ENCODE measurements around the gene C1orf105. TPM values are rescaled to one million over a fixed set of nuclear protein-coding genes. Genes with fewer than 3 reads are reported as not detected.

Gene C1orf105
- total RNA-seq, 1 donor from 2014 or later, result not detected

DNA sequence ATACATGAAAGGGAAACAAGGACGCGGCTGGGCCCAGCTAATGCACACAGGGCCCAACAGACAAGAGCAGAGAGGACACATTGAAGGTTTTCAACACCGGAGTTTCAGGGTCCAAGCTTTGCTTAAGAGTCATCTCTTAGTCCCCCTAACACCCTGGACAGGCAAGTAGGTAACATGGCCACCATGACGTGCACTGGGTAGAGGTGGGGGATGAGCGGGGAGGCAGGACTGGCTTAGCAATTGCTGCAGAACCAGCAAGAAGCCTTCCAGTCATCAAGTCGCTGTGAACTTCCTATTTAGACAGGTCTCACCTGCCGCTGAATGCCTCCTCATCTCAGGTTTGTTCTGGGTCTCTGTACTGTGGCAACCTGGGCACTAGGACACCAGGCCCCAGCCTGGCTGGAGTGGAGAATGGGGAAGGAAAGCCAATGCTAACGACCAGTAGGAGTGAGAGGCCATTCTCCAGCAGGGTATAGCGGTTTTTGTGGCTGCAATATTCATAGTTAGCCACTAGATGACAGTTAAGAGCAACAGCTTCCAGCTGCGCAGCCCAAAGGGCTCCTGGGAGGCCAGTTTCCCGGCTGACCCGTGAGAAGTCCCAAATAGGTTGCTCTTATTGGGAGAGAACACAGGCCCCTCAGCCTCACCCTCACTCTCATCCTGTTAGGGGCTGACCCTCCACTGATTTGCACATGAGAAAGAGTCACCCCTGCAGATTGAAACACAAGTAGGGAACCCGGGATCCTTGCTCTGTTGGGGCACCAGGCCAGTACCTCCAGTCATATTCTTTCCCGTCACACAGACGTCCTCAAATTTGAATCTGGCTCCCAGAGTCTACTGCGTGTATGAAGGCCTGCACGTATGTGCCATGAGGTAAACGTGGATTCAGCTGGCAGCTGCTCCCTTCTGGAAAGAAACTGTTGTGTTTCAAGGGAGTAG, 29.4 kb downstream of the C1orf105 start:
- peak; percentile 71 for DNase-seq (ENCODE audit: low spot score)
- intact Hi-C loops (cut with DNase I), result no loop called here

DNA sequence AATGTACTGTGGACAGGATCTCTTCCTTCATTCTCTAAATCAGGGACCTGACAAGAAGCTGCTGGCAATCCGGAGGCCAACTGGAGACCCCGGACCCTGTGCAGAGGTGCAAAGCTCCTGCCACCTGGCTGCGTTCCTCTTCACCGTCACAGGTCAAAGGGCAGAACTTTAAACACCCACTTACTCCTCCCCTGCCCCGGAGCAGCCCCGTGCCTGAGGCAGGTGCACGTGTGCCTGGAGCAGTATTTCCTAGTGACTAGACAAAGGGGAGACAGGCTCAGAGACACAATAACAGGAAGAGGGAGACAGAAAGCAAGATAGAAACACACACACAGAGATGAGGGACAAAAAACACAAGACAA, 30.0 kb downstream of the C1orf105 start:
- DNase-seq (ENCODE audit: low spot score) (no peak), ATAC-seq (peak; percentile 7)
- intact Hi-C loops (cut with DNase I), result no loop called here

More for the DNA sequence above, 29.4 kb downstream of the C1orf105 start:
- peak; percentile 93 for ATAC-seq

DNA sequence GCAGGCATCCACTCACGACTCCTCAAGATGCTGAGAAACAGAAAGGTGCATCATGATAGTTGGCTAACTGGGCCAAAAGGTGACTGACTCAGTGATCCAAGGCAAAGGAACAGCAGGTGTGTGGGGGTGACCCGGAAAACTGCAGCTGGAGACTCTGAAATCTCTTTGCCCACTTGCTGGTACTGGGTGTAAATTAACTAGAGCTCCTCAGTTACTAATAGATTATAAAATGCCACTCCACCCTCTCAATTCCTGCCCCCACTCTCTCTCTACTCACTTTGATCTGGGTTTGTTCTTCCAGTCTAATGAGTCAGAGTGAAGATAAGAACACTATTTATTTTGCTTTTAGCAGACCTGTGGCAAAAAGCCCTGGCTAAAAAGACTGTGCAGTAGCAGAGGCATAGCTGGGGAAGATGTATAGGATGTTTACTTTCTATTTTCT, 30.5 kb downstream of the C1orf105 start:
- DNase-seq (ENCODE audit: low spot score), result no peak
- intact Hi-C loops (cut with DNase I), result no loop called here
- no peak for ATAC-seq

DNA sequence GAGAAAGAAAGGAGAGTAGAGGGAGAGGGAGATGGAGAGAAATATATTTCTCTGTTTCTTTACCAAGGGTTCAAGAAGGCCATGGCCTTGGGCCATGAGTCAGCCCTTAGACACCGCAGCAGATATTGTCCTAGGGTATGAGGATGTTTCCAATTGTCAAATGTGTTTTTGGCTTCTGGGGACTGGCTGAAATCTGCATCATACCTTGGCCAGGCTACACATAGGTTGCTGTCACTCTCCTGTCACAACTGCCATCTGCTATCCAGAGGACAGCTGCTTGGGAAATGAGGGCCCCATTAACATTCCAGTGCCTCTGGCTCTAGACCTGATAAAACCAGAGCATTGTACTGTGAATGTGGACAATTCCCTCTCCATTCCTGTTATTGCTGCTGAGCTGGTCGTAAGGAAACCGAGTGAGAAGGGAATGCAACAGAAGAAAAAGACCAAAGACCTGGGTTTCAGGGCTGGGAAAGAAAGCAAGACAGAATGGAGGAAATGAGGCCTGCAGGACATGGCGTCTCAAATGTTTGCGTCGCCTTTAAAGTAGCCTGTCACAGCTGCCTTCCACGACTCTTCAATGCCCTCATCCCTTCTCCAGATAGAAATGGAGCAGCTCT, 32.2 kb downstream of the C1orf105 start:
- ATAC-seq (no peak), DNase-seq (ENCODE audit: low spot score) (no peak)
- intact Hi-C loops (cut with DNase I), result no loop called here

DNA sequence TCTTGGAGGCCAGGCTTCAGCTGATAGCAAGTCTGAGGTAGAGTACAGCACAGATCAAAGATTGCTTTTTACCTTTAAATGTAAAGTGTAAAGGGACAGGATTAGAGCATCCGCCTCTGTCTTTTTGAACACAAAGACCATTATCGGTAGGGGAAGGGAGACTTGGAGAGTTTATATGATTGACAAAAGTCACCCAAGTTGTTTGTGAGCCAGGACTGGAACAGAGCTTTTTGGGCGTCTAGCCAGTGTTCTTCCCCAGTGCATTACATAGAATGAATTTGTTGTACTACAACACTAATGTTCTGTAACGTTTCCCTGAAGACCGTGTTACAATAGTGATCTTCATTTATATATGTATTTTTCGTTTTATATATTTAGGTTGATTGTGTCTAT, 32.7 kb downstream of the C1orf105 start:
- intact Hi-C loops (cut with DNase I), result no loop called here
- DNase-seq (ENCODE audit: low spot score) (no peak), ATAC-seq (no peak)

DNA sequence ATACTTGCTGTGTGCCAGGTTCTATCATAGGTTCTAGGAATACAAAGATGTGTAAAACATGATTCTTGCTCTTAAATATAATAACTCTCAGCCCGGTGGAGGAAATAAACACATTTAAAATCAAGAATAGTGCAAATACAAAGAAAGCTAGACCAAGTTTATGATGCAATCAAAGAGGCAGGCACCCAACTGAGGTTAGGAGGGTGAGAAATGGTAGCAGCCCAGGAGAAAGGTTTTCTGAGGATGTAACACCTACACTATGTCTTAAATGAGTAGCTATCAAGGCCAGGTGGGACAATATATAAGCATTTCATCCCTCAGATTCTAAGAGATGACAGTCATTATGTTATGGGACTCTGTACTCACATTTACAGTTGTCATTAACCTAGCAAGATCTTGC, 33.1 kb downstream of the C1orf105 start:
- intact Hi-C loops (cut with DNase I), result no loop called here
- ATAC-seq (no peak), DNase-seq (ENCODE audit: low spot score) (no peak)

DNA sequence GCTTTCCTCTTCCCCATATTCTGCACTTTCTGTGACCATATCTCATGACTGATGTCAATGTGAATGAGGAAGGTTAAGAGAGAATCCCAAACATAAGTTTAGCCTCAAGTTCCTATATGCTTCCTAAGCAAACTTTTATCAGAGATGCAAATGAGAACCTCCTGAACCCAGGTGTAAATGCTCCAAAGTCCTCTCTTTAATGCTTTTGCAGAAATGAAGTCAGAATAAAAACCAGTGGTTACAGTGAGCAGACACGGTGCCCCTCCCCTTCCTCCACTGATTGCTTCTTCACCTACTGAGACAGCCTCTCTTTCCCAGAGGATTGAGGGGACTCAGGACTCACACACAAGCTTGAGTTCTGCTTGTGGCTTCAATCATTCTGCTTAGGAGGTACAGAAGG, 35.0 kb downstream of the C1orf105 start:
- no peak for ATAC-seq

DNA sequence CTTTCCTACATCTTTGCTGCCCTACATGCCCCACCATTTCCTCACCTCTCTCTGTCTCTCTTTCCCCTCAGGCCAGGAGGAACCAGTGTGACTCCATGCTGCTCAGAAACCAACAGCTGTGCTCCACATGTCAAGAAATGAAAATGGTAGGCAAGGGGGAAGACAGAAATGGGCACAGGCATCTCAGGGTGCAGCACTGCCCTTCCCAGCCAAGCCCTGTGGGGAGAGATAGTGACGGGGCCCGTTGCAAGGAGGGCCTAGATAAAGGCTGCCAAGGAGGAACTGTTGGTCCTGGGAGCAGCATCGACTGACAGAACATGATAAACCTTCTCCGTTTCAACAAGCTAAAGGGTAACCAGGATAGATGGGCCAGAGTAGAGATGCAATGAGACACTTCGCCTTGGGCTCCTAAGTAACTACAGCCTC, 35.9 kb downstream of the C1orf105 start:
- DNase-seq (ENCODE audit: low spot score), result no peak
- no peak for ATAC-seq
- intact Hi-C loops (cut with DNase I), result no loop called here

More for the DNA sequence above, 35.0 kb downstream of the C1orf105 start:
- intact Hi-C loops (cut with DNase I), result no loop called here
- no peak for DNase-seq (ENCODE audit: low spot score)

DNA sequence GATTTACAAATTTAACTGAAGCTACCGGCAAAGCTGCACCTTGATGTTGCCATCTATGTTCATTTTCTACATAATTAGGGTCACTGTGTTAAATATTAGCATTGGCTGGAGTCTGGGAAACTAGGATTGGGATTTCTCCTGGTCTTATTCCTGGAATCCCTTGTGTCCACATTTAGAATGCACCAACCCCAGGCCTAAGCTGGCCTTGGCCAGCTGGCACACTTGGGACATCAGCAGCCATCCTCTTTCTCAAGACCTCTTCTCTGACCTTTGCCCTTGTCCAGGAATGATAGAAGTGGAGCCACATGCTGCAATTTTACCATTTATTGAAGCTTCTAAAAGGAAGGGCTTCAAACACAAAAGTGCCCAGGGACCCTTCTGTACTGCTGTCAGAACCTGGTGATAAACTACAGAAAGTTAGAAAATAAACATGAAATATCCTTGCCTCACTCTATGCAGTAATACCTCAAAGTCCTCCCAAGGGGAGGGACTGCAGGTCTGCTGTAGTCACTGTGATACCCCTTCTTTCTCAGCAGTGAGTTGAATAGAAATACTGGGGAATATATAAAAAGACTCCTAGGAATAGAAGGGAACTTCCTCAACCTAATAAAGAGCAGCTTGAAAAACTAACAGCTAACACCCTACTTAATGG, 37.1 kb downstream of the C1orf105 start:
- no peak for DNase-seq (ENCODE audit: low spot score)
- intact Hi-C loops (cut with DNase I), result no loop called here
- no peak for ATAC-seq

DNA sequence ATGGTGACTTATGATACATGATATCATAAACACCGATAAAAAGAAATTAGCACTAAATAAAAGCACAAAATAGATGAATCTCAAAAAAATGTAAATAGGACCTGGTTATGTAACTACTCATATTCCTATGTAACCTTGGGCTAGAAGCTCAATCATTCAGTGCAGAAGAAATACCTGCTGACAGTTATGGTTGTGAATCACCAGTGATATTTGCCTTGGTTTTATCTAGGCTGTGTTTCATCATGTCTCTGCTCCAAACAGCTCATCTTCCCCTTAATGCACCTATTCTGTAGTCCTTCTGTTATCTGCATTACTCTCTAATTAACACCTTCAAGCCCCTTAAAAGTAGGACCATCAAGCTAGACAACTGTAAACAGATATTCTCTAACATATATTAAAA, 39.7 kb downstream of the C1orf105 start:
- ATAC-seq (no peak), DNase-seq (ENCODE audit: low spot score) (no peak)
- intact Hi-C loops (cut with DNase I), result no loop called here

DNA sequence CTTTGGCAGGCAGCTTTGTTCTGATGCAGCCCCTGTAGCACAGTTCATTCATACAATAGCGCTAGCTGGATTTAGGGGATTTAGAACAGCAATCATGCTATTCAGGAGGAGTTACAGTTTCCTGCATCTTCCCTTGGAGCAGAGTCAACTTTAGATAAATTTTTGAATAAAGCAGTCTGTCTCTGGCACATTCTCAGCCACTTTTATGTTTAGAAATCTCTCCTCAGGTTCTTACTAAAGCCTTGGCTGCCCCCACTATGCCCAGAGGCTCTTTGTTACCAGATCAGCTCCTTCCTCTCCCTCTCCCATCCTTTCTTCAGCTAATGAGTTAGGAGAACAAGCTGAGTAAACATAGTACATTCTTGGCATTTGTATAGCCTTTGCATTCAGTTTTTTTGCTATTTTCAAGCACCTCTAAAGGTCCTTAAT, 40.4 kb downstream of the C1orf105 start:
- ATAC-seq, result no peak
- no peak for DNase-seq (ENCODE audit: low spot score)
- intact Hi-C loops (cut with DNase I), result no loop called here

DNA sequence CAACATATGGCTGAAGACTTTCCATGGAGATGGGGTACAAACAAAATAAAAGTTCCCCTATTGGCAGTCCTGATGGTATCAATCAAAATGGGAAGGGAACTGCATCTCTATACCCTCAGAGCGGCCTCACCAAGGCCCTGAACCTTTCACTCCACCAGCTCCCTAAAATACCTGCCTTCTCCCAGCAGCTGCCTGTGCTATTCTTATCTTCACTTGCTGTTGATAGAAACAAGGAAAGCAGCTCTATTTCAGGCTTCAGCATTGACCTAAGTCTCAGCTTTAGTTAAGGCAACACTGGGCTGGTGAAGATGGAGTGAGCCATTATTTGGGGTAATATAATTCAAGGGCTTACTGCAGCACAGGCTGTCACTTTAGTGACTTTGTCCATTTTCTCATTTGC, 45.1 kb downstream of the C1orf105 start:
- intact Hi-C loops (cut with DNase I), result no loop called here
- ATAC-seq (no peak), DNase-seq (ENCODE audit: low spot score) (no peak)

DNA sequence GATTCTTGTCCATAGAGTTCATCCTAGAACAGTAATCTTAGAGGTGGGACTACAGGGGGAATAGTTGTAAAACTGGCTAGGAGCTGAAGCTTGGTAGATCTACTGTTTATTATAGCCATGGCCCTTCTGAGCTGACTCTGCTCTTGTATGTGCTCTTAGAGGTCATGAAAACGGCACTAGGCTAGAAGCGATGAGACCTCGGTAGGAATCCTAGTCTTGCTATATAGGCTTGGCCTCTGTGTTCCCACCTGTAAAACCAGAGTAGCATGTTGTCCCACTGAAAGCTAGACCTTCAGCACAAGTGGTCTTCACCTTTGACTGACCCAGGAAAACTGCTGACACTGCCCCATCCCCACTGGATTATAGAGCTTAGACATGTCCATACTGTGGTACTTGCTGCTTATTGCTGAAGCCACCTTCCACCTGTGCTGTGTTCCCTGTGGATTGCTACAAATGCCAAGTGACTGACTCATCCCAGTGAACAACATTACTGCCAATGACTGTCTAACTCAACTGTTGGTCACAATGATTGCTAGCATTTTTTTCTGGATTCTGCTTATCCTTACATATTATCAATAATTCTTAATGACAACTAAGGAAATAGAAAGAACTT, 46.4 kb downstream of the C1orf105 start:
- intact Hi-C loops (cut with DNase I), result no loop called here
- DNase-seq (ENCODE audit: low spot score) (no peak), ATAC-seq (no peak)

DNA sequence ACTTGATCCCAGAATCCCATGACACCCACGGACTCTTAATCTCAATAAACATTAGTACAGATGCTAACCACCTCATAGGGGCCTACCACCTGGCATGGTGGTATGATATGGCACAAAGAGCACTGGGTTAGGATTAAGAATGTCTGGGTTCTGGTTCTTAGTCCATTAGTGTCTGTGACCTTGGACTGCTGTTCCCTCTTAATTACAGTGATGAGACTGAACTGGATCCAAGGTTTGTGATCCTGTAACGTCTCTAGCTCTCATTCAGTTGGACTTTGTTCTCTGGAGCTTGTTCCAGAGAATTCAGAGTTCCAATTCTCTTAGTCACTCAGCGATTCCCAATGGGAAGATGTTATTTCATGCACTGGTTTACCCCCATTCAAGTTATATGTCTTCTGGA, 47.0 kb downstream of the C1orf105 start:
- DNase-seq (ENCODE audit: low spot score) (no peak), ATAC-seq (no peak)
- intact Hi-C loops (cut with DNase I), result no loop called here

DNA sequence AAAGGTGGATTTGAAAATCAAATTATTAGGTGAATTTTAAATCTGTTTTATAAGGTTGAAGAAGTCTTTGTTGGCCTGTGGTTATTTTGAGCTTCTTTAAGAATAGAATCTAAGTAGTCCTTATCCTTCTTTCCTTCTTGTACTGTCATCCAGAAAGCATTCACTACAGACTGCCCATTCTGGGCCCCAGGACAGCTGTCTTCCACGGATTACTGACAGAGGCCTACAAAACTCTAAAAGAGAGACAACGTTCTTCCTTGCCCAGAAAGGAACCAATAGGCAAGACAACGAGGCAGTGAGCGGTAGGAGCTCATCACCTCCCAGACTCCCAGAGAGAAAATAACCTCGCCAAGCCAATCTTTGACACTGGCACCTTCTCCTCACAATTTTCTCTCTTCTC, 47.8 kb downstream of the C1orf105 start:
- intact Hi-C loops (cut with DNase I), result no loop called here
- no peak for ATAC-seq
- DNase-seq (ENCODE audit: low spot score), result no peak

DNA sequence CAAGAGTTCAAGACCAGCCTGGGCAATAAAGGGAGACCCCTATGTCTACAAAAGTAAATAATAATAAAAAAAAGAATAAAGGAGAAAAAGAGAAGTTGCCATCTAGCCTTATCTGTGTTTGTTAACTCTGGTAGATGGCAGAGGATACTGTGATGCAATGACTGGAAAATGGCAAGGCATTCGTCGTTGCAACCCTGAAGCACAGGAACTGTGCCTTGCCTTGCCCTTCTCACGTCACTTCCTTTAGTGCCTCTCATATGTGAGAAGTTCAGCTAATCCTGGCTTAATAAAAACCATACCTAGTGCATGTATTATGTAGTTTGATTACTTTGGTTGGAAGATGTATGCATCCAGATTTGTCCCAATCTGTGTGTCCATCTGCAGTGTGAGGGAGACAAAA, 49.2 kb downstream of the C1orf105 start:
- intact Hi-C loops (cut with DNase I), result no loop called here
- ATAC-seq, result no peak

DNA sequence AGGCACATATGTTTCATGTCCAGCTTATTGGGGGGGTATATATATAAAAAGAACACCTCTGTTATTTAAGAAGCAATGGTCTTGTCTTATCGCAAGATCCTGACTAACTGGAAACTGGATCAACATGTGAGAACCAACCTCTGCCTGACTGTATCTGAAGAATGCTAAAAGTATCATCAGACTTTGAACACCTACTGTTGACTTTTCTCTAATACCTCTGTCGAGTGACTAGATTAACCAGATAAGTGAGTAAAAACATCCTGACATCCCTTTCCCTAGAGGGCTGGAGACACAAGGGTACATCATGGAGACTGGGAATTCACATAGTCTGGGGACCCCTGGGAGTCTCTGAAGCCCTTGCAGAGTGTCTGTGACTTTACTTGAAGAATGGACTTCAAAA, 49.7 kb downstream of the C1orf105 start:
- ATAC-seq (no peak), DNase-seq (ENCODE audit: low spot score) (no peak)
- intact Hi-C loops (cut with DNase I), result no loop called here

More for the DNA sequence above, 49.2 kb downstream of the C1orf105 start:
- DNase-seq (ENCODE audit: low spot score), result no peak

DNA sequence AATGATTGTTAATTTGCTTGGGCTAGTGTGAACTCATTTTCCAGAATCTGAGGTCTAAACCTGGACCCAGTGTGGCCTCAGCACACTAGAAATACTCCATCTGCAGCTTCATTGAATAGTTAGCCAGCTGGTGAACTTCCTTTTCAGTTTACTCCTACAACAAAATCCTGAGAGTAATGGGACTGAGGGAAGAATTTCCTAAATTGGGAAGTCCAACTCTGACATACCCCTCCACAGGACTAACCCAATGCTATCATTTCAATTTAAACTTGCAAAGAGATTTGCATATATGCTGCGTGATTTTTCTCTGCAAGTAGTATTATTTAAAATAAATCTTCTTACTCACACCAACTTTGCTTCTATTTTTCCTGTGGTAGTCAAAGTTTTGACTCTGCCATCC, 51.2 kb downstream of the C1orf105 start:
- DNase-seq (ENCODE audit: low spot score) (no peak), ATAC-seq (no peak)
- intact Hi-C loops (cut with DNase I), result no loop called here

DNA sequence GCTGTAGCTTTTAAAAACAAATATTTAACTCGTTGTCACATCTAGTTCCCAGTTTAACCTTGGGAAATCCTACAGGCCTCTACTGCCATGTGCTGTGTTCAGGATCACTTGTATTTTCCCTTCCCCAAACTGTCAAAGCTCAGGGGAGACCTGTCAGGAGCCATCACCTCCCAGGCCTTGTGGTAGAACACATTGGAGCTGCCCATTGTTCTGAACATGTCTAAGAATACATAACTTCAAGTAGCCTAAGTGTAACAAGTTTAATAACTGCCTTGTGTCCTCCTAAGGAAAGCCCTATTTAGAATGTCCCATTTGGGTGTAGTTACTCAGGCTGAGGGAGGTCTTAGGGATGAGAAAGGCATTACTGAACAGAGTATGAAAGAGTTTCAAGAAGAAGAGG, 52.0 kb downstream of the C1orf105 start:
- intact Hi-C loops (cut with DNase I), result no loop called here
- no peak for ATAC-seq

DNA sequence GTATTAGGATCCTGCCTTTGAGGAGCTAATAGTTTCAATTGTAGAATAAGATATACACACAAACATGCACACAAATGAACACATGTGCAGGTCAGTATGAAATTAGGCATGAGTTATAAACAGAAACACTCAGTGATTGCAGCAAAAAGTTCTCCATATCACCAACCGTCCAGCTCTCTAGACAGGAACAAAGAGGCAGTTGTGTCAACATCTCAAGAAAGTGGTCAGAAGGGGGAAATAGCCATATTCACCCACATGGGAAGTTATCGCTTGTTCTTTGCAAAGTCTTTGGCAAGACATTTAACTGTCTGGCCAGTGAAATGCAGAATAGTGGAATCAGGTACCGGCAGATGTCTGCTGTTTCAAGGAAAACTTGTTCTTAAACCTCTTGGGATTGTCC, 52.8 kb downstream of the C1orf105 start:
- ATAC-seq, result no peak
- intact Hi-C loops (cut with DNase I), result no loop called here
- DNase-seq (ENCODE audit: low spot score), result no peak

More for the DNA sequence above, 52.0 kb downstream of the C1orf105 start:
- DNase-seq (ENCODE audit: low spot score), result no peak

Data from sciatic nerve (tissue), 2 donors.